CD4-positive, alpha-beta T cell treated with Interleukin-15 for 1 hour (primary cell): ENCODE data around the gene PIK3R1.

Experiments
- DNase-seq: peaks from one replicate; pipeline ENCODE4 v3.0.0-alpha.2; 2020

The PIK3R1 gene

GRCh38 chr5:68253624-68254585 is 38.3 kb downstream of the PIK3R1 start:
- DNase-seq, result no peak

GRCh38 chr5:68254810-68255209 is 39.3 kb downstream of the PIK3R1 start:
- no peak for DNase-seq

- no peak for DNase-seq
These were observed 40.0 kb downstream of the PIK3R1 start for GRCh38 chr5:68255305-68256120.

GRCh38 chr5:68257210-68257609 is 41.7 kb downstream of the PIK3R1 start:
- DNase-seq, result no peak

- DNase-seq, result no peak
These were observed 43.0 kb downstream of the PIK3R1 start for GRCh38 chr5:68258531-68258930.

GRCh38 chr5:68259700-68260099 is 44.1 kb downstream of the PIK3R1 start:
- no peak for DNase-seq

GRCh38 chr5:68260467-68260866 is 44.9 kb downstream of the PIK3R1 start:
- DNase-seq, result no peak

GRCh38 chr5:68261169-68261568 is 45.6 kb downstream of the PIK3R1 start:
- DNase-seq, result no peak

GRCh38 chr5:68261569-68262065 is 46.1 kb downstream of the PIK3R1 start:
- DNase-seq, result no peak

GRCh38 chr5:68264024-68264956 is 48.7 kb downstream of the PIK3R1 start:
- no peak for DNase-seq

- no peak for DNase-seq
These were observed 49.8 kb downstream of the PIK3R1 start for GRCh38 chr5:68265347-68265746.

- DNase-seq, result no peak
These were observed 50.4 kb downstream of the PIK3R1 start for GRCh38 chr5:68265822-68266395.

- DNase-seq, result no peak
These were observed 50.9 kb downstream of the PIK3R1 start for GRCh38 chr5:68266457-68266856.

GRCh38 chr5:68267066-68267465 is 51.5 kb downstream of the PIK3R1 start:
- DNase-seq, result no peak

- DNase-seq, result no peak
These were observed 52.7 kb downstream of the PIK3R1 start for GRCh38 chr5:68268101-68268851.

- DNase-seq, result no peak
These were observed 53.2 kb downstream of the PIK3R1 start for GRCh38 chr5:68268852-68269130.

GRCh38 chr5:68269820-68270219 is 54.3 kb downstream of the PIK3R1 start:
- DNase-seq, result no peak

- no peak for DNase-seq
These were observed 54.9 kb downstream of the PIK3R1 start for GRCh38 chr5:68270399-68270975.

GRCh38 chr5:68271124-68271523 is 55.6 kb downstream of the PIK3R1 start:
- no peak for DNase-seq

- DNase-seq, result no peak
These were observed 56.7 kb downstream of the PIK3R1 start for GRCh38 chr5:68272289-68272688.

GRCh38 chr5:68273717-68274409 is 58.3 kb downstream of the PIK3R1 start:
- no peak for DNase-seq
